Brain microvascular endothelial cell (primary cell): ENCODE results near the gene ATP8A2.

ENCODE experiments used
- DNase-seq: peaks from one replicate; pipeline ENCODE4 v3.0.0-alpha.2; 2020
- H3K27ac ChIP-seq: fragments of 250-450 bp; sonication (Bioruptor Pico); 2 replicates; pipeline ENCODE4 v1.5.1; 2020; ENCODE audit warnings: mild to moderate bottlenecking, moderate library complexity
- H3K27me3 ChIP-seq: fragments of 250-450 bp; sonication (Bioruptor Pico); replicated peaks from 2 replicates; pipeline ENCODE4 v1.5.1; 2020; ENCODE audit warnings: mild to moderate bottlenecking
- H3K36me3 ChIP-seq: fragments of 250-450 bp; sonication (Bioruptor Pico); replicated peaks from 2 replicates; pipeline ENCODE4 v1.5.1; 2020; ENCODE audit warnings: mild to moderate bottlenecking
- H3K4me3 ChIP-seq: 2 replicates; pipeline ENCODE4 v1.5.1; 2011; ENCODE audit warnings: low read depth, mild to moderate bottlenecking, control low read depth, low read length, moderate library complexity
- CTCF ChIP-seq: IDR thresholded peaks from 2 replicates; pipeline ENCODE4 v1.5.1; 2011; ENCODE audit warnings: low read depth, mild to moderate bottlenecking, moderate library complexity, low read length, control low read depth, inconsistent platforms; ENCODE audit errors: missing control alignments
- in situ Hi-C: cut with HindIII; loops from 2 replicates; pipeline ENCODE4 v1.10.0; 2017; ENCODE audit warnings: low sequenced_read_pairs, low pct_ligation_motif_present

ATP8A2 gene

GRCh38 chr13:25686831-25687470, 315.2 kb downstream of the ATP8A2 start:
- in situ Hi-C loops: no loop called here
- Histone ChIP-seq H3K27ac (no peak overlapping the region), H3K36me3 (no peaks in the 10 kb centered on the region), H3K27me3 (no peaks in the 10 kb centered on the region), H3K4me3 (no peak overlapping the region)
- DNase-seq: no peak
- no peak for TF ChIP-seq CTCF

GRCh38 chr13:25687471-25688225, 315.9 kb downstream of the ATP8A2 start:
- Histone ChIP-seq H3K36me3 (no peaks in the 10 kb centered on the region), H3K4me3 (no peak overlapping the region), H3K27me3 (no peaks in the 10 kb centered on the region), H3K27ac (no peak overlapping the region)
- no peak for TF ChIP-seq CTCF
- in situ Hi-C loops: no loop called here
- DNase-seq: peak; percentile 9

- DNase-seq: no peak
- H3K27ac ChIP-seq: no peak overlapping the region
- no peak overlapping the region for H3K4me3 ChIP-seq
- no peak for TF ChIP-seq CTCF
- no peaks in the 10 kb centered on the region for H3K27me3 ChIP-seq
- in situ Hi-C loops: no loop called here
- H3K36me3 ChIP-seq: no peaks in the 10 kb centered on the region
Measured at GRCh38 chr13:25688536-25688935, 316.8 kb downstream of the ATP8A2 start.

- H3K36me3 ChIP-seq: no peaks in the 10 kb centered on the region
- TF ChIP-seq CTCF: no peak
- no peak overlapping the region for H3K27ac ChIP-seq
- in situ Hi-C loops: no loop called here
- DNase-seq: no peak
- H3K4me3 ChIP-seq: no peak overlapping the region
- no peaks in the 10 kb centered on the region for H3K27me3 ChIP-seq
Measured at GRCh38 chr13:25689539-25689938, 317.8 kb downstream of the ATP8A2 start.

- in situ Hi-C loops: no loop called here
- Histone ChIP-seq H3K27ac (no peak overlapping the region), H3K4me3 (no peak overlapping the region), H3K36me3 (no peaks in the 10 kb centered on the region), H3K27me3 (no peaks in the 10 kb centered on the region)
- no peak for TF ChIP-seq CTCF
- DNase-seq: no peak
Measured at GRCh38 chr13:25690582-25690981, 318.8 kb downstream of the ATP8A2 start.

GRCh38 chr13:25691654-25692053, 319.9 kb downstream of the ATP8A2 start:
- TF ChIP-seq CTCF: no peak
- DNase-seq: no peak
- Histone ChIP-seq H3K27me3 (no peaks in the 10 kb centered on the region), H3K4me3 (no peak overlapping the region), H3K36me3 (no peaks in the 10 kb centered on the region), H3K27ac (no peak overlapping the region)
- in situ Hi-C loops: no loop called here
